HG03354 (cell line): ENCODE data around the gene ASAP2.

Source experiments
- ATAC-seq: cut with Tn5 transposase; IDR thresholded peaks from one replicate; pipeline ENCODE4 v1.9.1; 2021; ENCODE audit warnings: mild to moderate bottlenecking; ENCODE audit not compliant: unreplicated experiment, poor library complexity, severe bottlenecking

Gene ASAP2

DNA sequence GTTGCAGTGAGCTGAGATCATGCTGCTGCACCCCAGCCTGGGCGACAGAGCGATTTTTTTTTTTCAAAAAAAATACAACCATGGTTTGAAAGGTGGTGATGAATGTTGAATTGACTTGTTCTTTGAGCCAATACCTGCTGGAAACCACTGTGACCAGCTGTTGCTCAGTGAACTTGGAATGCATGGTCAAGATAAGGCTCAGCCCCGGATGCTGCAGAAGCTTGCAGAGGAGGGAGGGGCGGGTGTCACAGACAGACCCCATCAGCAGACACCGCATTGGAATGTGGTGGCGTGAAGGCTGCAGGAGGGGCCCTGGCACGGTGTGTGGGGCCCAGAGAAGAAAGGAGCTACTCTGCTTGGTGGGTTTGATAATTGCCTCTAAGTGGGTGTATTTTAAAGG lies 125.1 kb downstream of the ASAP2 start:
- no peak for ATAC-seq

DNA sequence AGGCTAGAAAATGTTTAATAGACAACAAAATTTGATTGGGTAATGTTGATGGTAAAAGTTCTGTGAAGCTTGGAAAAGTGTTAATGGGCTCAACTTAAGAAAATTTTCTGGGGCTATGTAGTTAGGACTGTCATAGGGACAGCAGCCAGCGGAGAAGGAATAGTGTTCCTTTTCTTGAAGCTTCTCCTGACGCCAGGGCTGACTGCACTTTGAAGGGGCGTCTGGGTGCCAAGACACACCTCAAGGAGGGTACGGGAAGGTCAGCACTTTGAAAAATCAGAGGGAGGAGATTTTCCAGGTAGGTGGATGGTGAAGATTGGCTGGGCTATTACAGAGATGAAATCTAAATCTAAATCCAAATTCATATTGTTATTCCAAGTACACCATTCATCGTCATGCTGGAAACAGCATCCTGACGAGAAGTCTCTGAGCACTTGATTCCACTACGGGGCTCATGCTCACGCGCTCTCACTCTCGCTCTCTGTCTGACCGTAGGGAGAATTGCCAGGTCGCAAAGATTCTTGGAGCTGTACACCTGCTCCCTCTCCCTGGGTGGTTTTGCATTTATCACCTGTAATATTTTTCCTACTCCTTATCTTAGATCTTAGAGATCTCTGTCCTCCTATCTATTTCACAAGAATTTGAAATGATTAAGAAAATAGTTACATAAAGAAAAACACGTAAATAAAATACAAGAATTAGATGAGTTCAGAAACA lies 125.7 kb downstream of the ASAP2 start:
- ATAC-seq, result no peak

DNA sequence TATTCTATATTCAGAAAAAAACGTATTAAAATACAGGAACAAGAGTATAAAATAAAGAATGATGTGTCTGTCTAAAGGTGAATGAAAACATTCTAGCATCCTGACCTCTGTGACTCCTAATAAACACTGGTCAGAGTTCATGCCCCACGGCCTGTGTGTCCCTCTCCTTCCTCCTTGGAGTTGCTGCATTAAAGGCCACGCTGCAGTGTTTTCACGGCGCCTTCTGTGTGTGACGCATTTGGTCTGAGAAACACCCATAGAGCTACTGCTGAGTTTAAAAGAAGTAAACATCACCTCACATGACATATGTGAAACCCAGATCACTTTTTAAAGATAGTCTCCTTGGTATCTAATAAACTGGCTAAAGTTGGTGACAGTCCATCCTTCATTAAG lies 126.2 kb downstream of the ASAP2 start:
- ATAC-seq, result no peak

DNA sequence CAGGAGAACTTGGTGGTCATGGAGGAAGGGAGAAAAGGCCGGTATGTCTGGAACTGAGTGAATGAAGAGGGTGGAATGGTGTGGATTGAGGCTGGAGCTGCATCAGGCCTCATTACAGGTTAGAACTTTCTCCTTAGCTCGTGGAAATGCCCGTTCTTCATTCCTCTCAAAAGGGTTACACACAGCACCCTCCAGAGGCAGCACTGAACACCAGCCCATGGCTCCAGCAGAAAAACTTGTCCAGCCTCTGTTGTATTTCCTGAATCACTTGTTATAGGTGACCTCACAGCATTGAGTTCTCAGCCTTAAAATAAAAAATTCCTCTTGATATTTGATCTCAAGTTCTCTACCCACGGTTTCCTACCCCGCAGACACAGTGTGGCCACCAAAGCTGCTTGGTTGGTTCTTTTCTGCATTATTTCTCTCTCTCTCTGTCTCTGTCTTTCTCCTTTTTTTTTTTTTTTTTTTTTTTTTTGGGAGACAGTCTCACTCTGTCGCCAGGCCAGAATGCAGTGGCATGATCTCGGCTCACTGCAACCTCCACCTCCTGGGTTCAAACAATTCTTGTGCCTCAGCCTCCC lies 127.1 kb downstream of the ASAP2 start:
- no peak for ATAC-seq

DNA sequence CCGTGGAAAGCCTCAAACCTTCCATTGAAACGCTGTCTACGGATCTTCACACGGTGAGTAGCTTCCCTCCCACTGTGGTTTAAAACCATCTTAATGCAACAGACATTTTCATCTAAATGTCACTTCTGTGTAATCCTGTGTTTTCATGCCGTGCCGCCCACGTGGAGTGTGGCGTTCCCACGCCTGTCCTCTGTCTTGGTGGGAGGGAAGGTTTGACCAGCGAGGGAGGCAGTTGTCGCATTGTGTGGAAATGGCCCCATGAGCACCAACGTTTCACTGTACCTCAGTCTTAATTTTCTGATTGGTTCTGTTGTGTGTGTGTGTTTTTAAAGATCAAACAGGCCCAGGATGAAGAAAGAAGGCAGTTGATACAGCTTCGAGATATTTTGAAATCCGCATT lies 128.1 kb downstream of the ASAP2 start:
- no peak for ATAC-seq

DNA sequence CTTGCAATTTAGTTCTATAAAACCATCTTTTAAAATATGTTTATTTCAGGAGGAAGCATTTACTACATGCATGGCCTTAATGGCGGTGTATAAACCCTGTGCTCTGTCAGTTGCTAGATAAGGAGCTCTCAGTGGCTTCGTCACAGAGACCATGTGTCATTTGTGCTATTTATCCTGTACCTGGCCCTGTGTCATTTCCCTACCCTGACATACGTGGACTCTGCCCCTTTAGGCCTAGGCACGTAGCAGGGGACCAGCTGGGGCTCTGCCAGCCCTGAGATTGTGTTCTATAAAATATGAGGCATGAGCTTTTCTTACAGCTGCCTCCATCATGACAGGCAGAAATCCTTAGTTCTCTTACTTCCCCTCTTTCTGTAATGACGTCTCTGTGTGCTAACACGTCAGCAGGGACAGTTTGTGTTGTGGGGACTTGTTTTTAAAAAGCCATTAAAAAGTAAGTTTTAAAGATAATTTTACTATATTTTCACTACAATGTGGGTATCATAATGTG lies 128.8 kb downstream of the ASAP2 start:
- ATAC-seq, result no peak

DNA sequence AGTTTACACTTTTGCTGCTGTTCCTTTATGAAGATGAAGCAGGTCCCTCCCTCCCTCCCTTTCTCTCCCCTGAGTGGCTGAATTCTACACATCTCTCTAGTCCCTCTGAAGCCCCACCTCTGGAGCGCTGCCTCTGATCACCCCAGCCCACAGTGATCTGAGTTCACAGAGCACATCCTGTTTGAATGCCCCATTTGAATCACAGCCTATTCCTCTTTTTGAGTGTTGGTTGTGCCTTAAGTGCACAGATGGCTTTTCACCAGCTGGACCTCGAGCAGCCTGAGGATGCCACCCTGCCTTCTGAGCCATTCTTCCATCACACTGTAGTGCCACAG lies 129.6 kb downstream of the ASAP2 start:
- ATAC-seq, result no peak

DNA sequence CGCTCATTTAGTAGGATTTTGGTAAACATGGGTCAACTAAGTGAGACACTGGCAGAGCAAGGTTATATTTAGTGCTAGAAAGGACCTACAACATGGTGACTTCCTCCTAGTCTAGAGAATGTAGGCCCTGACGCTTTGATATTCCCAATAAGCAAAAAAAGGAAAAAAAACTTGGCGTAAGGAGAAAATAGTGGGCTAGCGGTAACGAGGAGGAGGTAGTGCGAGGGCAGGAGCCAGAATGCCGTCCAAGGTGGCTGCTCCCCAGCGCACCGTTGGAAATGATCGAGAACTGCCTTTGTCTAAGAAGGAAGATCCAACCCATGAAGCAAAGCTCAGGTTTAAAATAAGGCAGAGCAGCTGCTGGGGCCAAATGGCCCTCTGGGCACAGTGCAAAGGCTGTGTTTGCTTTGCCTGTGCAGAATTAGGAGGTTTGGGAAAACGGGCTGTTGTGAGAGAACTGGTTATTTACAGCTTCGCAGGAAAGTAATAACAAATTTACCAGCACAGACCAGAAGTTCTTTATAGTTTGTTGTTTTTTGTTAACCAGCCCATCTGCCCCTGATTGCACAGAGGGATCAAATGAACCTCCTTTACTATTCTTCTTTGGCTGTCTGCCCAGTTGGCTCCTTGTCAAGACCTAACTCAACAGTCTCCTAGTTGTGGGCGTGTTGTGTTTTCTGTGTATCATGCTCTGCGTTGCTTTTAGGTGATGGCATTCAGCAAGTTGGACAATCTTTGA lies 130.1 kb downstream of the ASAP2 start:
- ATAC-seq, result no peak

DNA sequence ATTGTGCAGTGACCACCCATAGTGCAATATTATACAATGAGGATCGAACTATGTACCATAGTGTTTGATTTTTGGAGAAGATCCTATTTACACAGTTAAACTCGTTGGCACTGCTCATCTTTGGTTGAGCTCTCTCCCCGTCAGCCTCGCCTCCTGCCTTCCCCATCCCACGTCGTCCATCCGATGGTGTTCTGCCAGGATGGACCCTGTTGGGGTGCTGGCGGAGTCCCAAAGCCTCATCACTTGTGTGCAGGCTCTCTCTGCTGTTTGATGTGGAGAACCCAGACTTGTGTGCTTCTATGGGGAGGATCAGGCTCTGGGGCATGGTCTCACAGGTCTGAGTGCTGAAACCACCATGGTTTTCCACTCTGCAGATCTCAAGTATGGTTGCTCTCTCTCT lies 131.3 kb downstream of the ASAP2 start:
- ATAC-seq, result no peak

DNA sequence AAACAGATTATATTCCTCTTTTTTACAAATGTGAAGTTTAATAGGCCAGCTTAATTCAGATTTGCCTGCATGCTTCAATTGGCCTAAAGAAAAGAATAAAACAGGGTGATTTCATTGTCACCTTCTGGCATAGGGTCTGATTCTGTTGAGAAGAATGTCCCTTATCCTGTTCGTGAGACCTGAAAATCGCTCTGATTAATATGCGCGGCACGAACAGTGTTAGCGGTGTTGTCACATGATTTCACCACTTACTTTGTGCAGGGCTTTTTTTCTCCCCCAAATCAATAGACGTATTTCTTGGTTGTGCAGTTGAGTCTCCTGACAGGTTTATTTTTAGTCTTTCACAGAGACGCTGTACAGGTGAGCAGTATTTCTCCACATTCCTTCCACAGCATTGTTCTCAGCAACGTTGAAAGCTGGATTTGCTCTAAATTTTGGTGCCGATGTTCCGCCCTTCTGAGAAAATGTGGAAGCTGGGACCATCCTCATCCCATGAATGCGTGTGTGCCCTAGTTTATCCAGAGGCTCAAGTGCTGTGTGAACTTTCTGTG lies 134.8 kb downstream of the ASAP2 start:
- no peak for ATAC-seq

DNA sequence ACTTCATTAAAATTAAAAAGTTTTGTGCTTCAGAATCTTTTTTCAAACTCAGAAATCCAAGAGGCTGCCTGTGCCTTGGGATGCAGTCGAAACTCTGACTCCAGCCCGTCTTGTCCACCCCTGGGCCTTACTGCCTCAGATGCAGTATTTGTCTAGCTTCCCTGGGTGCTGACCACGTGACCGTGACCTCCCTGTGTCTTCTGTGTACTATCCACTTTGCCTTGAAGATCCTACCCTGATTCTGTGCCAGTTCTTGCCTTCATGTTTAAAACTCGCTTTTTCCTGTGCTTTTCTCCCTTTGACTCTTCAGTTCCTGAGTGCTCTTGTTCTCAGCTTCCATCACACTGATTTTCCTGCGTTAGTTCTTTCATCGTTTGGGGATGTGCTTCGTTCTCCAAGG lies 136.0 kb downstream of the ASAP2 start:
- ATAC-seq, result no peak

DNA sequence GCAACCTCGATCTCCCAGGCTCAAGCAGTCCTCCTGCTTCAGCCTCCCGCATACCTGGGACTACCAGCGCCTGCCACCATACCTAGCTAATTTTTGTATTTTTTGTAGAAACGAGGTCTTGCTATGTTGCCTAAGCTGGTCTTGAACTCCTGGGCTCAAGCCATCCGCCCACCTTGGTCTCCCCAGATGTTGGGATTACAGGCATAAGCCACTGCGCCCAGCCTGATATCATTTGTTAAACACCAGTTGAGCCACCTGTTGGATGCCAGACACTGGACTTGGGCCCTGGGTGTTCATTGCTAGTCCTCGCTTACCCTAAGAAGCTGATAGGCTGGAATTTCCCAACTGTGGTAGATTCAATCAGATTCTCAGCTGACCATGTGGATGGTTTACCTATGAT lies 136.9 kb downstream of the ASAP2 start:
- ATAC-seq, result no peak

DNA sequence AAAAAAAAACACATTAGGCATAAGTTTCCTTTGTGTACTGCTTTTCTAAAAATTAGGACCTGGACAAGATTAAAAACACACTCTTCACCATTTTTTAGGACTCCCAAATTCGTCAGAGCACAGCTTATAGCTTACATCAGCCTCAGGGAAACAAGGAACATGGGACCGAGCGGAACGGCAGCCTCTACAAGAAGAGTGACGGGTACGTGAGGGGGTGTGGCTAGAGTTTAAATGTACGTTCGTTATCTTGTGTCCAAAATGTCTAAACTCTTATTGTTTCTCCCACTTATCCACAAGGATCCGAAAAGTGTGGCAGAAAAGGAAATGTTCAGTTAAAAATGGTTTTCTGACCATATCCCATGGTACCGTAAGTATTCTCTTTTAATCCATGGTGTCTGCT lies 137.8 kb downstream of the ASAP2 start:
- ATAC-seq, result no peak

DNA sequence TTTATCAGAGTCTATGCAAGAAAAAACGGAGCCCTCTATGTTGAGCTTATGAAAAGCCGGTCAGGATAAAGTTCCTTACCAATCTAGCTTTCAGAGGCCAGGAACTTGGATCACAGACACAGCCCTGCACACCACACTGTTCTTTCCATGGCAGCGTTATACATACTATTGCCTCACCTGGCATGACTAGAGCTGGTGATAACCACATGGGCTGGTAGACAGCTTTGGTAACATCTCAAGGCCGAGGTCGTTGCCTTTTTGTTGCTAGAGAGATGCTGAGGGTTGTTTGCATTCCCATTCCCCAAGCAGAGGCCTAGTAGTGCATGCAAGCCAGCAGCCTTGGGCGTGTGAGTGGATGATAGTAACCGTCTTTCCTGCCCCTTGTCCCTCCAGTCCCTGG lies 138.7 kb downstream of the ASAP2 start:
- ATAC-seq, result no peak

DNA sequence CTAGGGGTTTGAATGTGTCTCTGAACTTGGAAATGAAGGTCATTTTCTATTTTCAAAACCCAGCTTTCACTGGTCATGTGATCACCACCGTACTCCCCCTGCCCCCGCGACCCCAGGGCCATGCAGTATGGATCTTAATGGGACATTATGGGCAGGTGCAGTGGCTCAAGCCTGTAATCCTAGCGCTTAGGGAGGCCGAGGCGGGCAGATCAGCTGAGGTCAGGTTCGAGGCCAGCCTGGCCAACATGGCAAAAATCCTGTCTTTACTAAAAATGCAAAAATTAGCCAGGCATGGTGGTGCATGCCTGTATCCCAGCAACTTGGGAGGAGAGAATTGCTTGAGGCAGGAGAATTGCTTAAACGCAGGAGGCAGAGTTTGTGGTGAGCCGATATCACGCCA lies 139.4 kb downstream of the ASAP2 start:
- no peak for ATAC-seq

DNA sequence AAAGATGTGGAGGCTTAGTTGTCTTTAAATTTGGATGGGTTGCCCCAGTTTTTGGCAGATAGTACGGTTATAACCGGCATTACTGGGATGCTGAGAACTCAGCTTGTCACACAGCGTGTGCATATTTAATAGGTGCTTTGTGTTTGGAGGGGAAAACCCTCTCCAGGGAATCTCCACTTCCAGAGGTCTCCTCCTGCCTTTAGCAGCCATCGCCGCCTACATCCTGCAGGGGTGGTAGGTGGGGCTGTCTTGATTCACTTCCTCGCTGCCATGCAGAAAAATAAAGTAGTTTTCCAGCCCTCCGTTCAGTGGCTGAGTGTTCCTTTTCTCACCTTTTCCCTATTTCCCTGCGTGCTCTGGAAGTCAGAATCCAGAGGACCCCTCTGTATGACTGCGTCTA lies 140.3 kb downstream of the ASAP2 start:
- no peak for ATAC-seq

DNA sequence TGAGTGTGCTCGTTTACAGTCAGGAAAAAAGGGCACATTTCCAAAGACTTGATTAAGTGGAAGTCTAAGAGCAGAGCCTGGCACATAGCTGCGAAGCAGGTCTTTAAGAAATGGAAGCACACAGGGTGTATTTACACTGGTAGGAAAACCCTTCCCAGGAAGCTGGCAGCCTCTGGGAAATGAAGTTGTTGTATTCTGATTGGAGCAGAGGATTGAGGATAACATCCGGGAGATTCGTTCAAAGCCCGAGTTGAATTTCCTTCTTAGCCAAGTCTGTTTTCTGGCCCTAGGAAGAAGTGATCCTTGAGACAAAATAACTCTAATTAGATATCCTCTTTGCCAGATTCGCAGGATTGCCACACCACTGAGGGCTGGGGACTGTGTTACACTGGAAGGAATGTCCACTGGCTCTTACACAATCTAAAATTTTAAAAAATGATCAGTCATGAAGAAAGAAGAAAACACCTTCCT lies 140.8 kb downstream of the ASAP2 start:
- ATAC-seq, result no peak

DNA sequence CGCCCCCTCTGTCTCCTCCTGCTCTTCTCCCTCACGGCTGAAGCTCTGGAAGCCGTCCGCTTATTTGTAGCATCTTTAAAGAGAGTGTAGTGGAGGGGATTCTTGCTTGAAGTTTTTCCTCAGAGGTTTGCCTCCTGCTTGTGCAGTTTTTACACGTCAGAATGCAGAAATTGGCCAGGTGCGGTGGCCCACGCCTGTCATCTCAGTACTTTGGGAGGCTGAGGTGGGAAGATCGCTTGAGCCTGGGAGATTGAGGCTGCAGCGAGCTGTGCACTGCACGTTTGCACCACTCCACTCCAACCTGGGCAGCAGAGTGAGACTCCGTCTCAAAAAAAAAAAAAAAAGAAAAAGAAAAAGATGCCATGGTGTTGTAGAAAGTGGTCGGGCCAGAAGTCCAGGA lies 147.7 kb downstream of the ASAP2 start:
- no peak for ATAC-seq

DNA sequence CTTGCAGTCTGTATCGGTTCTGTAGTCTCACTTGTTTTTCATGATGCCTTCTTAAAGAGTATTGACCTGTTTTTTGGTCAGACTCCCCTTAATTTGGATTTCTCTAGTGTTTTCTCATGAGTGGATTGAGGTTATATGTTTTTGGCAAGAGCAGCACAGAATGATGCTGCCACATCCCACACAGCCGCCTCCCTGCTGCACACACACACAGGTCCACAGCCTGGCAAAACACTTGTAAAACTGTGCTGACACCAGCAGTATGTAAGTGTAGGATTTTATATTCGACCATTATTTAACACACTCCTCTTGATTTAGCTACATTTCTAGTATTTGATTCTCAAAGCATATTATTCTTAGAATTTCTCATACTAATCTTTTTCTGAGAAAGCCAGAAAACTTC lies 148.7 kb downstream of the ASAP2 start:
- ATAC-seq, result no peak

DNA sequence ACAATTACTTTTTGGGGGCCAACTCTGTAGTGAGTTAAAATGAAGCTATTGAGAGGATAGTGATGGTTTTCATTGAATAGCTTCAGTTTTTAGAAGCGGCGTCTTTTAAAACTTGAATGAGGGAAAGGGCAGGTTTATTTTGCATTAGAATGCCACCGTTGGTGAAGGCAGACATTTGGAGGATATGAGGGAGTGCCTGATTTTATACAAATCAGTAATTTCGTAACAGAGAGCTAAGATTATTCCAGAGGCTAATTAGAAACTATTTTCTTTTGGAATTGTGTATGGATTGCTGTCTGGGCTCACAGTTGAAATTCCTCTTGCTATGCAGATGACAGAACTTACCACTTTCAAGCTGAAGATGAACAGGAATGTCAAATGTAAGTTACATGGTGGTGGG lies 149.1 kb downstream of the ASAP2 start:
- ATAC-seq, result no peak

DNA sequence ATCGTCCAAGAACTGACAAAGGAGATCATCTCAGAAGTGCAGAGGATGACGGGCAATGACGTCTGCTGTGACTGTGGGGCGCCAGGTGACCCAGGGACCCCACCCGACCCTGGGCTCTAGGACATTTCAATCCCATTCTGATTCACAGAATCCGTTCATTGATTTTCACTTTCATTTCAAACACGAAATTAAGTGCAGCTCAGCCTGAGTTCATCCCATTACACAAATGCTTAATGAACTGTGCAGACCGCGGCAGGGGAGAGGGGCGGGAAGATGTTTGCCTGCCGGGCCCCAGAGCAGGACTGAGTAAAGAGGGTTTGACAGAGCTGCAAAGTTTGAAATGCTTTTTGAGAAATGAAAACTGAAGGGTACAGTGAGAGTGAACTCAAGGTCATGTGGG lies 149.6 kb downstream of the ASAP2 start:
- ATAC-seq, result no peak
